D721Med (cell line): Measurements from ENCODE around the gene SPA17.

ENCODE experiments used
- DNase-seq: peaks from one replicate; pipeline ENCODE4 v3.0.0; 2011; ENCODE audit warnings: low spot score; ENCODE audit not compliant: insufficient read length
- FAIRE-seq: peaks from 2 replicates; lab custom pipeline; 2011; peaks lifted over from hg19 to GRCh38; lab: Jason Lieb, UNC
- TF ChIP-seq, protein P1 (sequence below): IDR thresholded peaks from 2 replicates; pipeline ENCODE4 v1.5.1; 2012; ENCODE audit warnings: mild to moderate bottlenecking, control low read depth; ENCODE audit not compliant: insufficient read depth; ENCODE audit errors: missing control alignments

The SPA17 gene

DNA sequence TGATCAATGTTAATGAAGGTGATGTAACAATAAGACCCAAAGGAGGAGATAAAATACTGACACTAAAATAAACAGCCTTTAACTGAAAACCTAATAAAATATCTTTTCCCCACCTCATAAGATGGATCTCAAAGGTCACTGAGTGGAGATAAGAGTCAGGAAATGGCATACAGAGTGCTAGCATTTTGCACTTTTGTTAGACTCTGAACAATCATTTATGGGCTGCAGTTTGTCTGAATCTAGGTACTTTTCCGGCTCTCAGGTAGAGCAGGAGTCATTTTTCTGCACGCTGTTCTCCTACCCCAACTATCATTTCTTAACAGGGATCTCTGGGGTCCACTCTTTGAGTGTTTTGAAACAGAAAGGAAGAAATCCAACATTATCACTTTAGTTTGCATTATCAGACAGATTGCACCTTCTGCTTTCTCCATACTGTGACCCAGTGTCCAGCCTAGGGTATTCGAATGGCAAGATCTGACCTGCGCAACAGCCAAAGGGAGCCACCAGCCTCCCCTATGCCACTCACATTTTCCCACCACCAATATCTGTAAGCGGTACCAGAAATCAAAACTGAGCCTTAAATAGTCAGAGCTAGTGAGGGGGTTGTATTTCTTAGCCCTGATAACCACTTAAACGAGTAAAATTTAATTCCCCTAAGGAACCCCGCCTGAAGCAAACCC, 1.0 kb upstream of the SPA17 start:
- no peak for FAIRE-seq
- no peak for DNase-seq
- TF ChIP-seq, protein P1, sequence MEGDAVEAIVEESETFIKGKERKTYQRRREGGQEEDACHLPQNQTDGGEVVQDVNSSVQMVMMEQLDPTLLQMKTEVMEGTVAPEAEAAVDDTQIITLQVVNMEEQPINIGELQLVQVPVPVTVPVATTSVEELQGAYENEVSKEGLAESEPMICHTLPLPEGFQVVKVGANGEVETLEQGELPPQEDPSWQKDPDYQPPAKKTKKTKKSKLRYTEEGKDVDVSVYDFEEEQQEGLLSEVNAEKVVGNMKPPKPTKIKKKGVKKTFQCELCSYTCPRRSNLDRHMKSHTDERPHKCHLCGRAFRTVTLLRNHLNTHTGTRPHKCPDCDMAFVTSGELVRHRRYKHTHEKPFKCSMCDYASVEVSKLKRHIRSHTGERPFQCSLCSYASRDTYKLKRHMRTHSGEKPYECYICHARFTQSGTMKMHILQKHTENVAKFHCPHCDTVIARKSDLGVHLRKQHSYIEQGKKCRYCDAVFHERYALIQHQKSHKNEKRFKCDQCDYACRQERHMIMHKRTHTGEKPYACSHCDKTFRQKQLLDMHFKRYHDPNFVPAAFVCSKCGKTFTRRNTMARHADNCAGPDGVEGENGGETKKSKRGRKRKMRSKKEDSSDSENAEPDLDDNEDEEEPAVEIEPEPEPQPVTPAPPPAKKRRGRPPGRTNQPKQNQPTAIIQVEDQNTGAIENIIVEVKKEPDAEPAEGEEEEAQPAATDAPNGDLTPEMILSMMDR = no peak

DNA sequence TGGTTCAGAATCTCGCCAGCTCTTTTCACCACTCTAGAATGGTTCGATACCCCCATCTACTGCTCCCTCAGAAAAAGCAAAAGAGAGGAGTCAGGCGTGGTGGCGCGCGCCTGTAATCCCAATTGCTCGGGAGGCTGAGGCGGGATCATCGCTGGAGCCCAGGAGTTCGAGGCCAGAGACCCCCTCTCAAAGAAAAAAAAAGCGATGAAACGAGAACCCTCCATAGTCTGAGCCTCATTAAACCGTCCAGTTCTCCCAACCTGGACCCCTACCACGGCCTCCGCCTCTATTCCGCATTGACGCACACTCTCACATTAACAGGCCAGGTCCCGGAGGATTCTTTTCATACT, 439 bp downstream of the SPA17 start:
- DNase-seq = no peak
- no peak for FAIRE-seq
- TF ChIP-seq, protein P1 = no peak

DNA sequence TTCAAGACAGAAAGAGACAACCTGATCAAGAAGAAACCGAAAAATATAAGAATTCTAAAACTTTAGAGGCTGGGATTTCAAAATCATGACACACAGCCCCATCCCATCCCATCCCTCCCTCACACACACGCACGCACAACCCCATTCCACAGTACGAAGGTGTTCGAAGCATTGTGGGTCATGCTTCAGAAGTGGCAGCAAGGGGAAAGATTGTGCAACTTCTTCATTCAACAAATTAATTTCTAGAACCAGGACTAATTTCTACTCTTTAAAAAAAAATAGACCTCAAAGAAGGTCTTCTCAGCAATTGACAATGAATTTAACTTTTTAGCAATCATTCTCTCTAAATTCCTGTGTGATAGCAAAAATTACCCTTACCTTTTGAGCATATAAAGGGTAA, 867 bp downstream of the SPA17 start:
- TF ChIP-seq, protein P1 = no peak
- FAIRE-seq = no peak
- no peak for DNase-seq

DNA sequence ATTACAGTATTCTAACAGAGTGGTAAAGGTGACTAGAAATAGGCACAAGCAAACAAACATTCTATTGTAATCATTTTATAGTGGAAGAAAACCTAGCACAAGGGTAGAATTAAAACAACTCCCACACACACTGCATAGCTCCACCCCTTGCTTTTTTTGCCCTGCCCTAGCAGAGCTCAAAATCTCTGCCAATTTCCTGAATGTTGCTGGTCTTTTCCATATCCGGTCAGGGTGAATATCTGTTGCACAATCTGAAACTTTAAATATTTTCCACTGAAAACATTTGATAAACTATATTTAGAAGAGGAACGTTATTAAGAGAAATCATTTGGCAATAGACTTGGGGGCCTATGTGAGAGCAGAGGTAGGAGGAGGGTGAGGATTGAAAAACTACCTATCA, 2.7 kb downstream of the SPA17 start:
- no peak for DNase-seq
- no peak for FAIRE-seq
- TF ChIP-seq, protein P1 = no peak

DNA sequence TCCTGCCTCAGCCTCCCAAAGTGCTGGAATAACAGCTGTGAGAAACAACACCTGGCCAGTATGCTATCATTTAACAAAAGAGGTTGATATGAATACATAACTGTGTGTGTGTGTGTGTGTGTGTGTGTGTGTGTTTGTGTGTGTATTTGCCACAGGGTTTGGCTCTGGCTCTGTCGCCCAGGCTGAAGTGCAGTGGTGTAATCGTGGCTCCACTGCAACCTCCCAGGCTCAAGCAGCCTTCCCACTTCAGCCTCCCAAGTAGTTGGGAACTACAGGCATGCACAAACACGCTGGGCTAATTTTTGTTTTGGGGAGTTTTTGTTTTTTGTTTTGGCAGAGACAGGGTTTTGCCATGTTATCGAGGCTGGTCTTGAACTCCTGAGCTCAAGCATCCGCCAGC, 4.7 kb downstream of the SPA17 start:
- FAIRE-seq = no peak
- DNase-seq = no peak
- TF ChIP-seq, protein P1 = no peak

DNA sequence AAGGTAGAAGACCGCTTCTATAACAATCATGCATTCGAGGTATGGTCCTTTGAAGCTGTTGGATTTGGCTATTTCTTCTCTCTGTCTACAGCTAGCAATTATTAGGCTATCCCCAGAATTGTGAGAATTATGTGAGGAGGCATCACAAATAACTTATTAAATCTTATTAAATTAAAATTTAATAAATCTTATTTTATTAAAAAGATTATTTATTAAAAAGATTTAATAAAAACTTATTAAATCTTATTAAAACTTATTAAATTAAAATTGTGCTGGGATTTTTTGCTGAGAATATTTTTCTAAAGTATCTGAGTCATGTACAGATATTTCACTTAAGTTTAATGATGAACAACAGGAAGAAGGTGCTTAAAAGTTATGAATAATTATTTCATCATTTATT, 7.7 kb downstream of the SPA17 start:
- FAIRE-seq = no peak

DNA sequence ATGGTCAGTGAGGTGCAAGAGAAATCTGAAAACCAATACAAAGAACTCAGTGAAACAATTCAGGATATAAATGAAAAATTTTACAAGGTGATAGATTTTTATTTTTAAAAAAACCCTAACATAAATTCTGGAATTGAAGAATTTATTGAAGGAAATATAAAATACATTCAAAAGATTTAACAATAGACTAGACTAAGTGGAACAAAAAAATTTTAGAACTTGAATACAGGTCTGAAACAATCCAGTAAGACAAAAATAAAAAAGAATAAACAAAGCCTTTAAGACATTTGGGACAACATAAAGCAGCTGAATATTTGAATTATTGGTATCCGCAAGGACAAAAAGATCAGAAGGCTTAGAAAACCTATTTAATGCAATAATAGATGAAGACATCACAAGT, 8.7 kb downstream of the SPA17 start:
- FAIRE-seq = no peak
- TF ChIP-seq, protein P1 = no peak
- no peak for DNase-seq

More for the DNA sequence above, 7.7 kb downstream of the SPA17 start:
- no peak for DNase-seq
- TF ChIP-seq, protein P1 = no peak
